GM18861 (cell line): Measurements from ENCODE around the gene GAPDH.
"Not testable (repeated sequence)": the region's sequence is repeated elsewhere in the genome, so short reads cannot be mapped to it uniquely, and the experiment has no call there.

ENCODE experiments used
- ATAC-seq: cut with Tn5 transposase; IDR thresholded peaks from one replicate; pipeline ENCODE4 v1.9.1; 2021; ENCODE audit not compliant: unreplicated experiment

Gene GAPDH

DNA sequence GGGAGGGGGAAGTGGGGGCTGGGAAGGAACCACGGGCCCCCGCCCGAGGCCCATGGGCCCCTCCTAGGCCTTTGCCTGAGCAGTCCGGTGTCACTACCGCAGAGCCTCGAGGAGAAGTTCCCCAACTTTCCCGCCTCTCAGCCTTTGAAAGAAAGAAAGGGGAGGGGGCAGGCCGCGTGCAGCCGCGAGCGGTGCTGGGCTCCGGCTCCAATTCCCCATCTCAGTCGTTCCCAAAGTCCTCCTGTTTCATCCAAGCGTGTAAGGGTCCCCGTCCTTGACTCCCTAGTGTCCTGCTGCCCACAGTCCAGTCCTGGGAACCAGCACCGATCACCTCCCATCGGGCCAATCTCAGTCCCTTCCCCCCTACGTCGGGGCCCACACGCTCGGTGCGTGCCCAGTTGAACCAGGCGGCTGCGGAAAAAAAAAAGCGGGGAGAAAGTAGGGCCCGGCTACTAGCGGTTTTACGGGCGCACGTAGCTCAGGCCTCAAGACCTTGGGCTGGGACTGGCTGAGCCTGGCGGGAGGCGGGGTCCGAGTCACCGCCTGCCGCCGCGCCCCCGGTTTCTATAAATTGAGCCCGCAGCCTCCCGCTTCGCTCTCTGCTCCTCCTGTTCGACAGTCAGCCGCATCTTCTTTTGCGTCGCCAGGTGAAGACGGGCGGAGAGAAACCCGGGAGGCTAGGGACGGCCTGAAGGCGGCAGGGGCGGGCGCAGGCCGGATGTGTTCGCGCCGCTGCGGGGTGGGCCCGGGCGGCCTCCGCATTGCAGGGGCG, at the start of gene GAPDH:
TSS of gene GAPDH (plus strand) at position 595 of the 772 bp plus-strand sequence. CDS start 316 bp downstream, outside the sequence.
- ATAC-seq = peak; percentile 41

DNA sequence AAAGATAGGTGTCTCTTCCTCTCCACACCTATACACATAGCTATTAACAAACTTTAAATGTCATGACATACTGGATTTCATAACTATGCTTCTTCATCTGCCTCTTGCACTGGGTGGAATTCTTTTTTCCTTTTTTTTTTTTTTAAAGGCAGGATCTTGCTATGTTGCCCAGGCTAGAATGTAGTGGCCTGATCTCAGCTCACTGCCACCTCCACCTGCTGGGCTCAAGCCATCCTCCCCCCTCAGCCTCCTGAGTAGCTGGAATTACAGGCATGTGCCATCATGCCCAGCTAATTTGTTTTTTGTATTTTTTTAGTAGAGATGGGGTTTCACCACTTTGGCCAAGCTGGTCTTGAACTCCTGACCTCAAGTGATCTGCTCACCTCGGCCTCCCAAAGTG, 46.1 kb upstream of the GAPDH start:
- no peak for ATAC-seq

DNA sequence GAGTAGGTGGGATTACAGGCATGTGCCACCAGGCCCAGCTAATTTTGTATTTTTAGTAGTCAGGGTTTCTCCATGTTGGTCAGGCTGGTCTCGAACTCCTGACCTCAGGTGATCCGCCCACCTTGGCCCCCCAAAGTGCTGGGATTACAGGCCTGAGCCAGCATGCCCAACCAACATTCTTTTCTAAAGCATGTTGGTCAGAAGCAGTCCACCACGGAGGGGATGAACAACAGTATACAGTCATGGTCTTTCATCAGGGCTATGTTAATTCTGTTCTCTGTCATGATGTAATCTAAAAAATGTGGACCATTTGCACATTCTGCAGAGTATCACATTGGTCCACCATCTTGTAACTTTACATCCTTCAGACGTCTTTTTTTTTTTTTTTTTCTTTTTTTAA, 44.9 kb upstream of the GAPDH start:
- no peak for ATAC-seq

DNA sequence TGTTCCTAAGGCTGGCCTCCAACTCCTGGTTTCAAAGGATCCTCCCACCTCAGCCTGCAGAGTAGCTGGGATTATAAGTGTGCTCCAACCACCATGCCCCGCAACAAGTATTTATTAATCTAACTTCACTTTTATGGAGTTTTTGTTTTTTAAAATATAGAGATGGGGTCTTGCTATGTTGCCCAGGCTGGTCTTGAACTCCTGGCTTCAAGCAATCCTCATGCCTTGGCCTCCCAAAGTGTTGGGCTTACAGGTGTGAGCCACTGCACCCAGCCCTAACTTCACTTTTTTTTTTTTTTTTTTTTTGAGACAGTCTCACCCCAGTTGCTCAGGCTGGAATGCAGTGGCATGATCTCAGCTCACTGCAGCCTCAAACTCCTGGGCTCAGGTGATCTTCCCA, 43.6 kb upstream of the GAPDH start:
- ATAC-seq = not testable (repeated sequence)

DNA sequence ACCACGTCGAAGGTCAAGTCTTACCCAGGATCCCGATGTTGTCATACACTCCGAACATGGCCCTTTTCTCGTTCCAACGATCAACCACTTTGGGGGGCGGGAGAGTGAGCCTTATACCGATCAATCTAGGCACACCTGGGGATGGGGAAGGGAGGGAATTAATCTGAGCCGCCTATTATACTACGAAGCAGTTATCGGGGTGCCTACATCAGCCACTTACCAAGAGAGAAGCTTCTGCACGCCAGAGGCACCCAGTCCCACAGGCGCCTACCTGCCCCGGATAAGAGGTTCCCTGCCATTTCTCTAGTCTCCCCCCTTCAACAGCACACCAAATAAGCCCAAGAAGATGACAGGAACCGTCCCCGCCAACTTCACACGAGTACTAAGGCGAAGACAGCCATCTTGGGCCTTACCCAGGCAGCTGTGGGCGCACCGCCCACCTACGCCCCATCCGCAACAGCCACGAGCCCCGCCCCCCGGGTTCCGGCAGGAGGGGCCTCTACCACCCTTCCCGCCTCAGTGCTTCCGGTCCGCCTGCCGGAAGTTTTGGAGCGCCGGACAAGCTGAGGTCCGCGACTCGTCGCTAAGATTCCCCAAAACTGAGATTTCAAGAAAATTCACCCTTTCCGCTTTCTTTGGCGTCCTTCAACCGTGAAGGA, 41.4 kb upstream of the GAPDH start, which contains the start of gene MRPL51:
TSS of gene MRPL51 (minus strand) at position 425 of the 659 bp plus-strand sequence. CDS start at position 299, 126 bp downstream.
- peak; percentile 35 for ATAC-seq

DNA sequence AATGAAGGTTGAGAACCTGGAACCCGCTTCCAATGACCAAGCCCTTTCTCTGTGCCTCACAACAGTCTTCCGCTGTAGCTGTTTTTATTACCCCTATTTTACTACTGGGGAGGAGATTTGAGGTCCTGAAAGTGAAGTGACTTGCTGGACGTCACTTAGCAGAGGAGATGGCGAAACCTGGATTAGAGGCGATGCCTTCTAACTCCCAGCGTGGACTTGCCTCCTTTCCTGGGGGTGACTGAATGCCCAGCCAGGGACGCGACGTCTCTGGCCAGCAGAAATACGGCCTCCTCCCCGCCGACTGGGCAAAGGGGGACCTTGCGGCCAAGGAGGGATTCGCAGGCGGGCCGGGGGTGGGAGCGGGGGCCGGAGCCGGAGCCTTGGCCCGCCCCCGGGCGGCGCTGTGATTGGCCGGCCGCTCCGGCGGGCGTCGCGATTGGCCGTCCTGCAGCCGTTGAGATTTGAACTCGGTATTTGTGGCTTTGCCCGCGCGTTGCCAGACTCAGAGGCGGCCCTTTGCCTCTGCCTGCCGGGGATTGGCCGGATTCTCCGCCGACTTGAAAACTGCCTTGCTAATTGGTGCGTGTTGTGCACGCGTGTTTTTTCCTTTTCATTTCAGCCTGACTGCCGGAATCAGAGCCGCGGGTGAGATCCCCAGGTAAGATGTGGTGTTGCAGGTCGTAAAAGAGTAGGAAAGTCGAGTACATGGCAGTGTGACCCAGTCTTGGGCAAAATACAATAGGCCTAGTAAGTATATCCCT, 40.6 kb upstream of the GAPDH start, which contains the start of gene NCAPD2:
TSS of gene NCAPD2 (plus strand) at position 606 of the 761 bp plus-strand sequence. CDS start 997 bp downstream, outside the sequence.
- peak; percentile 81 for ATAC-seq

DNA sequence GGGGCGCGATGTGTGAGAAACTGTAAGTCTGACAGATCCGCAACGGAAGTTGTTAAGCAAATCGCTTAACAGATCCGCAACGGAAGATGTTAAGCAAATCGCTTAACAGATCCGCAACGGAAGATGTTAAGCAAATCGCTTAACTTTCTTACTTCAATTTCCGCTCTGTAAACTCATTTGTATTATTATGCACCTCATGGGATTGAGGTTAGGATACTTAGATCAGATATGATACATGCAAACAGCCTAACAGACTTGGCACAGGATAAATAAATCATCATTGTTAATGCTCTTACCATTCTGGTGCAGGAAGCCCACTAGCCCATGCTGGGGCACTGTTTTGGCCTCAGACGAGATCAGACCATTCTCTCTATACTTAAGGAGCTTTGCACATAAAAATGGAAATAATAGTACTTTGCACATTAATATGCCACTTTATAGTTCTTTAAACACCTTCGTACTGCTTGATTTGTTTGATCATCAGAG, 40.0 kb upstream of the GAPDH start:
- ATAC-seq = peak; percentile 23

DNA sequence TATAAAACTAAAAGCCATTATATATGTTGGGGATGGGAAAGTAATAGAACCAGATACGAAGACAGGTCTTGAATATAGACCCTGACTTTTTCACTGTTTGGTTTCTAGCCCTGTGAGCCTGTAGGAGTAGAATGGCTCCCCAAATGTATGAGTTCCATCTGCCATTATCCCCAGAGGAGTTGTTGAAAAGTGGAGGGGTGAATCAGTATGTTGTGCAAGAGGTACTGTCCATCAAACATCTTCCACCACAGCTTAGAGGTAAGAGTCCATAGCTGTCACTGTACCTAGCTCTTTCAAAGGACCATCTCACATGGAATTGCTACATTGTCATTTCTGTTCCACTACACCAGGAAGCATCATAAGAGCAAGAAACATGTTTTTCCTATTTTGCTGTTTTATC, 39.3 kb upstream of the GAPDH start:
- ATAC-seq = no peak

DNA sequence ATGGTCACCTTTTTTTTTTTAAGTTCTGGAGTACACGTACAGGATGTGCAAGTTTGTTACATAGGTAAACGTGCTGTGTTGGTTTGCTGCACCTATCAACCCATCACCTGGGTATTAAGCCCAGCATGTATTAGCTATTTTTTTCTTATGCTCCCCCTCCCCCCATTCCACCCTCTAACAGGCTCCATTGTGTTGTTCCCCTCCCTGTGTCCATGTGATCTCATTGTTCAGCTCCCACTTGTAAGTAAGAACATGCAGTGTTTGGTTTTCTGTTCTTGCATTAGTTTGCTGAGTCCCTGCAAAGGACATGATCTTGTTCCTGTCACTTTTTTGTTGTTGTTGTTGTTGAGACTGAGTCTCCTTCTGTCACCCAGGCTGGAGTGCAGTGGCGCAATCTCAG, 37.0 kb upstream of the GAPDH start:
- not testable (repeated sequence) for ATAC-seq

DNA sequence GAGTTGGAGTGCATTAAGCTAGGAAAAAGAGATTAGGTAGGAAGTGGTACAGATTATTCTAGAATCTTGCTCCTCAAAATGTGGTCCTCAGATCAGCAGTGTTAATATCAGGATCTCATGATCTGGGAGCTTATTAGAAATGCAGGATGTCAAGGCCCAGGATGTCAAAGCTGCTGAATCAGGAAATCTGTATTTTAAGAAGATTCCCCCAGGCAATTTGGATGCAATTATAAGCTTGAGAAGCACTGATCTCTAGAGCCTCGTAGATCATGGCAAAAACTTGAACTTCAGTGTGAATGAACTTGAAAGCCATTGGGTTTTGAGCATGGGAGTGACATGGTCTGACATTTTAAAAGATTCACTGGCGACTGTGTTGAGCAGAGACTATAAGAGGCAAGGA, 33.9 kb upstream of the GAPDH start:
- ATAC-seq = no peak

DNA sequence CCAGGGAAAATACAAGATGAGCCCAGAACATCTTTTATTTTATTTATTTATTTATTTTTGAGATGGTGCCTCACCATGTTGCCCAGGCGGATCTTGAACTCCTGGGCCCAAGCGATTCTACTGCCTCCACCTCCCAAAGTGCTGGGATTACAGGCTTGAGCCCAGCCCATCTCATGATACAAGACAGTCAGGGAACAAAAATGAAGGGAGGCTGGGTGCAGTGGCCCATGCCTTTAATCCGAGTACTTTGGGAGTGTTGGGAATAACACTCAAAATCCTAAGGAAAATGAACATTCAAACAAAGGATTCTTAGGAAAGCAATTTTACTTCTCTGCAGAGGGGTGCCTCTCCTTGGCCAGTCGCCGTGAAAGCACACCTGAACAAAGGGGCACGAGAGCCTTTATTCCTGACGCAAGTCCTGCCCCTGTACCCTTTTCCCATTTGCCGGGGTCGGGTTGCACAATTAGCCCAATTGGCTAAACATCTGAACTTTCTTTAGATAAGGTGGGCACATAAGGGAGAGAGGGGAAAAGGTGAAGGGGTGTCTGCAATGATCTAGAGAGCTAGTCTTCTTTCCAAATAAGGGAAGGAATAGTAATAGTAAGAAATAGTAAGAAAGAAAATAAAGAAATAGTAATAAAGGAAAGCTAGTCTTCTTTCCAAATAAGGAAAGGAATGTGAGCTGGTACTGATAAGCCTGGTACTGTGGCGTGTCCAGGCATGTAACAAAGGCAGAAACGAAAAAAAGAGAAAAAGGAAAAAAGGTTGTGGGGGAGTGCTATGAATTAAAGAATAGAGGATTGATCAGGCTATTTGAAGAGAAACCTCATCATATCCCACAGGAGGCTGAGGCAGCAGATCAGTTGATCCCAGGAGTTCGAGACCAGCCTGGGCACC, 27.0 kb upstream of the GAPDH start:
- no peak for ATAC-seq

DNA sequence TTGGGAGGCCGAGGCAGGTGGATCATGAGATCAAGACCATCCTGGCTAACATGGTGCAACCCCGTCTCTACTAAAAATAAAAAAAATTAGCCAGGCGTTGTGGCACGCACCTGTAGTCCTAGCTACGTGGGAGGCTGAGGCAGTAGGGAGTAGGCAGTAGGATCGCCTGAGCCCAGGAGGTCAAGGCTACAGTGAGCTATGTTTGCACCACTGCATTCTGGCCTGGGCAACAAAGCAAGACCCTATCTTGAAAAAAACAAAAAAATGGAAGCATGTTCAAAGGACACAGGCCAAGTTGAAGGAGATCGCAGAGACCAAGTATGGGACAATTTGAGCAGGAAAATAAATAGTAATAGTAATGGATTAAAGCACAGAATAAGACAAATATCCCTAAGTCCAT, 26.2 kb upstream of the GAPDH start:
- ATAC-seq = no peak

DNA sequence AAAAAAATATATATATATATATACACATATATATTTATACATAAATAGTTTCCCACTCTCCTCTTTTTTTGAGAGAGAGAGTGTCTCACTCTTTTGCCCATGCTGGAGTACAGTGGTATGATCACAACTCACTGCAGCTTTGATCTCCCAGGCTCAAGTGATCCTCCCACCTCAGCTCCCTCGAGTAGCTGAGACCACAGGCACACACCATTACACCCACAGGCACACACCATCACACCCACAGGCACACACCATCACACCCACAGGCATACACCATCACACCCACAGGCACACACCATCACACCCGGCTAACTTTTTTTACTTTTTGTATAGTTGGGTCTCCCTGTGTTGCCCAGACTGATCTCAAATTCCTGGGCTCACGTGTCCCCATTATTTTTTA, 14.1 kb upstream of the GAPDH start:
- ATAC-seq = no peak

DNA sequence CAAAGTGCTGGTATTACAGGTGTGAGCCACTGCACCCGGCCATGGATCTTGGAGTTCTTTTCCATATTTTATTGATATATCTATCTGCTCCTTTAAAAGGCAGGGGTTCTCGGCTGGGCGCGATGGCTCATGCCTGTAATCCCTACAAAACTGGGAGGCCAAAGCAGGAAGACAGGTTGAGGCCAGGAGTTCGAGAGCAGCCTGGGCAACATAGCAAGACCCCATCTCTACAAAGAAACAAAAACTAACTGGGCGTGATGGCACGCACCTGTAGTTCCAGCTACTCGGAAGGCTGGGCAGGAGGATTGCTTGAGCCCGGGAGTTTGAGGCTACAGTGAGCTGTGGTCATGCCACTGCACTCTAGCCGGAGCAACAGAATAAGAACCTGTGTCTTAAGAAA, 12.1 kb upstream of the GAPDH start:
- ATAC-seq = no peak

DNA sequence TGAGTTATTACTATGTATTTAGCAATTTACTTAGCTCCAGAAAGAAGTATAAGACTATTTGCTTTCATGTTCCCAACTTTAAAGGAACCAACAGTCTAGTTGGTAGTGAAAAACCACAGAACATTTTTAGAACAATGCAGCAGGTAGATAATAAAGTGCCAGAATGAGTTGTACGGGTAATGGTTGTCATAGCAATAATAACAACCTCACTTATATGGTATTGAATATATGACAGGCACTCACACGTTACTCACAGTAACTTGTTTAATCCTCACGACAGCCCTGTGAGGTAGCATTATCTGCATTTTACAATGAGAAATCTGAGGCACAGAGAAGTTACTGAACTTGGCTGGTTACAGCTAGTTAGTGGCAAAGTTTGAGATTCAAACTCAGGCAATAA, 10.6 kb upstream of the GAPDH start:
- no peak for ATAC-seq

DNA sequence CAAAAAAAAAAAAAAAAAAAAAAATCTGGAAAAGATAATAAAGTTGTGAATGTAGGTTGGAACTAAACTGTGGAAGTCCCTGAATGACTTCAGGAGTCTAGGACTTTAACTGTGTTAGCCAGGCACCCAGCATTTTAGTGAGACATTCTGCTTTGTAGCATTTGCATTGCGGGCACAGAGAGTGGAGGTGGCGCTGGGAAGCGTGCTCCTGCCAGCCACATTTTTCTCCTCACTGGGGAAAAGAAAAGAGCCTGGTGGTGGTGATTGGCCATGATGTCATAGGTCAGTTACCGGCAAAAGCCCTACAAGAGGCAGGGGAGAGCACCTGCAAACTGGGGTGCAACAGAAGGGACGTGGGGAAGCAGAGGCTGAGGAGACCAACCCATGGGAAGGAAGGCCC, 9.7 kb upstream of the GAPDH start:
- no peak for ATAC-seq

DNA sequence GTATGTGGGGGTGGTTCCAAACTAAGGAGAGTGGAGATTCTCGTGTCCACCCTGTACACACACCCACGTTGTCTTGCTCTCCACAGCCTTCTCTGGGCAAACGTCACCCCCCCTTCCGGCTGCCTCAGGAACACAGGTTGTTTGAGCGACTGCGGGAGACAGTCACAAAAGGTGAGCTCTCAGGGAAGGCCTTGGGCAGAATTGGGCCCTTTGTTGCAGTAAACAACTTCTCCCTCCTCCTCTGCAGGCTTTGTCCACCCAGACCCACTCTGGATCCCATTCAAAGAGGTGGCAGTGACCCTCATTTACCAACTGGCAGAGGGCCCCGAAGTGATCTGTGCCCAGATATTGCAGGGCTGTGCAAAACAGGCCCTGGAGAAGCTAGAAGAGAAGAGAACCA, 8.1 kb upstream of the GAPDH start:
- no peak for ATAC-seq

DNA sequence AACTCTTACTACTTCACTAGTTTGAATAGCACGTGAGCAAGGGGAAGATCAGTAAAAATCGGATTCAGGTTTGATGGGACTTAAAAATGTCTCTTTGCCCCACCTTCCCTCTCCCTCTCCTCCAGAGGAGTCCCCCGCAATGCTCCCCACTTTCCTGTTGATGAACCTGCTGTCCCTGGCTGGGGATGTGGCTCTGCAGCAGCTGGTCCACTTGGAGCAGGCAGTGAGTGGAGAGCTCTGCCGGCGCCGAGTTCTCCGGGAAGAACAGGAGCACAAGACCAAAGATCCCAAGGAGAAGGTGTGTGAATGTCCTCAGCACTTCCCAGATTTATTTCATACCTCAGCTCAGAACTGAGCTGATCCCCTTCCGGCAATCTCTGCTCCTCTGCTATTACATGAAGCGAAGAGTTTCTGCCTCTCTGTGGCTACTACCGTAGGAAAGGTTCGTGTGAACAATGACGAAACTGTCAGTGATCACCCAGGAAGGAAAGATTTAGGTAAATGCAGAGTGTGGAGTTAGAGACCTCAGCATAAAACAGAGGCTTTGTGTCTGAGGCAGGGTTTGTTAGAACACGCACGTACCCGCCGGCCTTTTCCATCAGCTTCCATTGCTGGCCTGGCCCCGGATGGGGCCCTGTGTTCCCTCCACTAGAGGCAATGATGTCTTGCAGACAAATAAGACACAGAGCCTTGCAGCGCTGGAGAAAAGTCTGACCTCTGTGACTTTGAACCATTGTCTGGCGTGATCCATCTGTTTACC, 7.4 kb upstream of the GAPDH start:
- no peak for ATAC-seq

DNA sequence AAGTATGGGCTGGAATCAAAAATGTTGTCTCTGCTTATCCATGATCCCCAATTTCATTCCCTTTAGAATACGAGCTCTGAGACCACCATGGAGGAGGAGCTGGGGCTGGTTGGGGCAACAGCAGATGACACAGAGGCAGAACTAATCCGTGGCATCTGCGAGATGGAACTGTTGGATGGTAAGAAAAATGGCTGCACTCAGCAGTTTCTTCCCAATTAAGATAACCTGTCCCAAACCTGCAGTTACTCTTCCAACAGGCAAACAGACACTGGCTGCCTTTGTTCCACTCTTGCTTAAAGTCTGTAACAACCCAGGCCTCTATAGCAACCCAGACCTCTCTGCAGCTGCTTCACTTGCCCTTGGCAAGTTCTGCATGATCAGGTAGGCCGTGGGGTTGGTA, 6.6 kb upstream of the GAPDH start:
- ATAC-seq = no peak
